ENCODE results near the gene TSPEAR.
"Not testable (repeated sequence)": the region's sequence is repeated elsewhere in the genome, so short reads cannot be mapped to it uniquely, and the experiment has no call there.

TSPEAR gene

GRCh38 chr21:44667612-44668011 lies 43.8 kb downstream of the TSPEAR start:
- no peak for TF ChIP-seq CTCF (IDR thresholded peaks at IDR 0.05; ENCODE audit: insufficient read depth, low read depth, low read length, missing control alignments)
- no peak for DNase-seq (ENCODE audit: low read depth)
- H3K4me3 ChIP-seq (ENCODE audit: low read length): no peak overlapping the region

DNA sequence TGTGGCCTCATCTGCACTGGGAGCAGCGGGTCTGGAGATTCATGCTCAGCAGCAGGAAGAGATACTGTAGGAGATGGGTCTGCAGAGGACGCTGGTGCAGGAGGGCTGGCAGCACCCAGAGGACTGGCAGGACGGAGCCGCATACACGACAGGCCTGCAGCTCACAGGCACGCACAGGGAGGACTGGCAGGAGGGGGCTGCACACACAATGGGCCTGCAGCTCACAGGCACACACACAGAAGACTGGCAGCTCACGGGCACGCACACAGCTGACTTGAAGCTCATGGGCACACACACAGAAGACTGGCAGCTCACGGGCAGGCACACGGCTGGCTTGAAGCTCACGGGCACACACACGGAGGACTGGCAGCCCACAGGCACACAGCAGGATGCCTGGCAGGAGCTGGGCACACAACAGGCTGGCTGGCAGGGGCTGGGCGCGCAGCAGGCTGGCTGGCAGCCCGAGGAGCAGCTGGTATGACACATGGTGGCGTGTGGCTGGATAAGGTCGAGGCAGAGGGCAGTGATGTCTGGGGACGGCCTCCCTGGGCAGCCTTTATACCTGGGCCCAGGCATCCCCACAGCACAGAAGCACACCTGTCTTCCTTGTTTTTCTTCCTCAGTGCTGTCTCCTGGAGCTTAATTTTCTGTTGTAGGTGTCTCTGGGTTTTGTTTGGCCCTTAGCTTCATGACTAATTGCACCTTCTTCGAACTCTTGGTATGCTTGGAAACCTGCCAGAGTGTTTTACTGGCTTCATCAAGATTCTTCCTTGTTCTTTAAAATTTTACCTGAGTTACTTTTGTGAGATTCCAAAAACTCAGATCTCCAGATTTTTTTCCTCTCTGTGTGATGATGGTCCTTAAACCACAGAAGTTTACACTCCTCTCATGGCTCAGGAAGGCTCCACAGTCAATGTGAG lies 44.7 kb downstream of the TSPEAR start, which contains the start of gene KRTAP12-2:
Gene KRTAP12-2, minus strand, starts transcription at position 527 of the 920 bp plus-strand sequence. Its CDS starts 41 bp downstream, at position 486.
- no peak for TF ChIP-seq CTCF (IDR thresholded peaks at IDR 0.05; ENCODE audit: insufficient read depth, low read depth, low read length, missing control alignments)
- no peak within 1 kb of the TSS for H3K4me3 ChIP-seq (ENCODE audit: low read length)
- DNase-seq (ENCODE audit: low read depth): peak; percentile 3

DNA sequence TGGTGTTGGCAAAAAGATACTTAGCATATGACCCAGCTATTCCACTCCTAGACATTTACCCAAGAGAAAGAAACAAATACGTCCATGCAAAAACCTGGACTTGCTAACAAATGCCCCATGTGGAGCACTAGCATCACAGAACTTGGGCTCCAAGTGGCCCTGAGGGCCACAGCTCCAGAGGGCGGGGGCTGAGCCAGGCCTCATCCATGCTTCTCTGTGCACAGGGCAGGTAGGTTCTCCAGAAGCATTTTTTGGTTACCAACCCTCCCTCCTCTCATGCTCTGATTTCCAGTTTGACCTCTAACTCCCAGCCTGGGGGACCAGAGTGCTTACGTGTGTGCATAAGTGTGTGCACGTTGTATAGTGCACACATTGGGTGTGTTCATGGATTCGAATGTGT lies 46.7 kb downstream of the TSPEAR start:
- no peak overlapping the region for H3K4me3 ChIP-seq (ENCODE audit: low read length)
- DNase-seq (ENCODE audit: low read depth): no peak
- no peak for TF ChIP-seq CTCF (IDR thresholded peaks at IDR 0.05; ENCODE audit: insufficient read depth, low read depth, low read length, missing control alignments)

DNA sequence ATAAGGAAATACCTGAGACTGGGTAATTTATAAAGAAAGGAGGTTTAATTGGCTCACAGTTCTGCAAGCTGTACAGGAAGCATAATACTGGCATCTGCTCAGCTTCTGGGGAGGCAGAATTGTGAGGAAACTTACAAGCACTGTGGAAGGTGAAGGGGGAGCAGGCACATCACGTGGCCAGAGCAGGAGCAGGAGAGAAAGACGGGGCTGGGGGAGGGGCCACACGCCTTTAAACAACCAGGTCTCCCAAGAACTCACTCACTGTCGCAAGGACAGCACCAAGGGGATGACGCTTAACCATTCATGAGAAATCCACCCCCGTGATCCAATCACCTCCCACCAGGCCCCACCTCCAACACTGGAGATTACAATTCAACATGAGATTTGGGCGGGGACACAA lies 49.8 kb downstream of the TSPEAR start:
- not testable (repeated sequence) for H3K4me3 ChIP-seq (ENCODE audit: low read length); DNase-seq (ENCODE audit: low read depth)

GRCh38 chr21:44658913-44659595 lies 52.3 kb downstream of the TSPEAR start:
- TF ChIP-seq CTCF (IDR thresholded peaks at IDR 0.05; ENCODE audit: insufficient read depth, low read depth, low read length, missing control alignments): no peak
- H3K4me3 ChIP-seq (ENCODE audit: low read length): no peak overlapping the region
- no peak for DNase-seq (ENCODE audit: low read depth)

DNA sequence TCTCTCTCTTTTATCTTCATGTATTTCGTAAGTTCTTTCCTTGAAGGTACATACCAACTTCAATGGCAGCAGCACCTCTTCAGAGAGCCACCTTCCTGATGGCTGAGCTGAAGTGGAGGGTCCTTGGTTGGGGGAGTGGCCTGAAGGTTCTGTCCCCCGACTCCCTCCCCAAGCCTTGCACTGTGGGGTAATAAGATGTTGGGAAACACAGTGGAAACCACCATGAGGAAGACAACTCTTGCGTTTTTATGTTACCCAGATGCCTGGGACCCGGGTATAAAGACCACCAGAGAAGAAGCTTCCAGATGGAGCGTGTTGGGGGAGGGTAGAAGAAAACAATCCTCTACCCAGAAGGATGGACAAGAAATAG lies 52.8 kb downstream of the TSPEAR start:
- no peak overlapping the region for H3K4me3 ChIP-seq (ENCODE audit: low read length)
- no peak for DNase-seq (ENCODE audit: low read depth)
- TF ChIP-seq CTCF (IDR thresholded peaks at IDR 0.05; ENCODE audit: insufficient read depth, low read depth, low read length, missing control alignments): no peak
